Lower leg skin (tissue), 3 donors: Measurements from ENCODE around the gene SLC22A15.

Source experiments
- CTCF ChIP-seq, 3 donors: fragments of 450-650 bp; IDR thresholded peaks; one replicate each; pipeline ENCODE4 v1.5.1; 2016; ENCODE audit warnings: antibody characterized with exemption in 3 of 3, mild to moderate bottlenecking in 3 of 3, moderate library complexity in 2 of 3
- POLR2A ChIP-seq, 2 donors: fragments of 450-650 bp; IDR thresholded peaks; one replicate each; pipeline ENCODE4 v1.6.1; 2016 to 2017; ENCODE audit warnings: antibody characterized with exemption in 2 of 2, mild to moderate bottlenecking in 1 of 2, moderate library complexity in 1 of 2

GRCh38 chr1:115952547-115952946 is 23.8 kb upstream of the SLC22A15 start:
- no peak for TF ChIP-seq CTCF (IDR thresholded peaks at IDR 0.05)
- no peak for TF ChIP-seq POLR2A (IDR thresholded peaks at IDR 0.05)
